Measurements from ENCODE around the gene NCAN. TPM values are rescaled to one million over a fixed set of nuclear protein-coding genes. Genes with fewer than 3 reads are reported as not detected.

Gene NCAN
- total and polyA plus RNA-seq, 2 of the 4 experiments (the other 2 are of a cell fraction), result not detected

DNA sequence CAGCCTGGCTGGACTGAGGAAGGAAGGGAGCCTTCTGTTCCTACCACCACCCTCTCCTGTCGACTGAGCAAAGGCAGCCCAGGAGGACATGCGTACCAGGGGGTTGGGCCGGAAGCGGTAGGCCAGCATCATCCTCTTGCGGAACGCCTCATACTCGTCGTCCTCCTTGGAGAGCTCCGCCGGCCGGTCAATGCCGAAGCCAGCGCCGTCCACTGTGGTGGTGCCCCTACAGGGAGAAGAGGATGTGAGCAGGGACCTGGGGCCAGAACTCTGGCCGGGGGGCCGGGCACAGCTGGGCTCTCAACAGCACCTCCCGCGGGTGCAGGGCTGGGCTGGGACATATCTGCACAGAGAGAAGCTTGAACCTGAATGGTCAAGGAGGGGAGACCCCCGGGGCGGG, 65.1 kb downstream of the NCAN start:
- Histone ChIP-seq H2BK15ac (ENCODE audit: low read depth, low read length) (no peak overlapping the region; the same call in 2 of the 3 replicates), H2AFZ (replicated peaks; ENCODE audit: low read length, poor library complexity) (peak overlapping the region; percentile 63), H2BK5ac (ENCODE audit: low read depth, low read length, poor library complexity, severe bottlenecking) (peak overlapping the region; percentile 84), H3K4me1 (ENCODE audit: control insufficient read depth, insufficient read depth, low read length) (peaks cover 2% of the 10 kb centered on the region; the same call in 1 of the 2 replicates), H3K4me3 (ENCODE audit: insufficient read depth, low read depth, low read length) (no peak overlapping the region), H3K18ac (ENCODE audit: low read depth, low read length) (no peak overlapping the region), H2BK120ac (ENCODE audit: low read depth, low read length) (peak overlapping the region; percentile 68; the same call in 1 of the 2 replicates), H4K20me1 (ENCODE audit: insufficient read depth, low read length) (no peaks in the 10 kb centered on the region), H3K27ac (ENCODE audit: insufficient read depth, low read length) (peak overlapping the region; percentile 34), H3K14ac (replicated peaks; ENCODE audit: low read depth, low read length) (0 out of 2 replicates have a peak overlapping the region, but pooled peaks have one; percentile 20), H3K27me3 (ENCODE audit: control insufficient read depth, insufficient read depth, low read length) (no peaks in the 10 kb centered on the region), H2AK5ac (ENCODE audit: low read depth, low read length) (peak overlapping the region; percentile 70; the same call in 1 of the 2 replicates), H3K36me3 (ENCODE audit: control insufficient read depth, insufficient read depth, low read length) (peaks cover 54% of the 10 kb centered on the region), H3K9me3 (ENCODE audit: control insufficient read depth, insufficient read depth, low read length) (no peaks in the 10 kb centered on the region), H3K9me1 (ENCODE audit: insufficient read depth, low read length) (peaks cover 4% of the 10 kb centered on the region; the same call in 1 of the 2 replicates), H2AK9ac (replicated peaks; ENCODE audit: low read depth, low read length, poor library complexity) (peak overlapping the region; percentile 78), H2BK20ac (ENCODE audit: low read depth, low read length) (peak overlapping the region; percentile 68; the same call in 1 of the 2 replicates), H4K5ac (ENCODE audit: low read depth, low read length) (no peak overlapping the region; the same call in 1 of the 2 replicates), H3K56ac (ENCODE audit: extremely low read depth, insufficient read depth, low read length) (no peak overlapping the region), H4K91ac (ENCODE audit: insufficient read depth, low read depth, low read length) (no peak overlapping the region), H3K4ac (ENCODE audit: low read depth, low read length) (peak overlapping the region; percentile 79), H3K79me1 (ENCODE audit: low read depth in 1 of 2, low read length in 2 of 2) (0 out of 4 replicates have a peak, but pooled peaks cover 0 to 6% of the 10 kb centered on the region in 2 experiments), H3K23ac (ENCODE audit: low read depth, low read length) (no peak overlapping the region), H4K8ac (ENCODE audit: low read depth in 2 of 2, low read length in 2 of 2) (peak overlapping the region in 1 of 2 experiments; percentile 64; a peak in 1 of 4 replicates), H3K9ac (ENCODE audit: low read depth, low read length) (no peak overlapping the region), H3K4me2 (ENCODE audit: low read depth, low read length) (no peak overlapping the region)
- DNase-seq (no peak), ATAC-seq (ENCODE audit: low read depth) (no peak)
- in situ Hi-C loops (cut with MboI; ENCODE audit: low sequenced_read_pairs) (no loop called here), intact Hi-C loops (cut with micrococcal nuclease) (no loop called here), dilution Hi-C loops (cut with HindIII; ENCODE audit: low sequenced_read_pairs, unreplicated experiment) (no loop called here)
- 100% methylated on average over 2 of the region's 20 CpGs; no CpG with 5 or more reads in 1 of the 2 experiments for WGBS, 2 experiments (ENCODE audit: extremely low coverage in 2 of 2, insufficient read length in 1 of 2)
- no peak for TF ChIP-seq POLR2A (IDR thresholded peaks at IDR 0.05; ENCODE audit: low read depth, low read length)
- TF ChIP-seq RAD21 (IDR thresholded peaks at IDR 0.05; ENCODE audit: low read length), result no peak
- no peak for TF ChIP-seq CEBPB (IDR thresholded peaks at IDR 0.05; ENCODE audit: low read depth, low read length)
- no peak for TF ChIP-seq MAFK (IDR thresholded peaks at IDR 0.05; ENCODE audit: low read depth, low read length)
- TF ChIP-seq MAZ (IDR thresholded peaks at IDR 0.05; ENCODE audit: borderline replicate concordance, low read depth, low read length), result no peak
- TF ChIP-seq FOS (IDR thresholded peaks at IDR 0.05; ENCODE audit: low read depth, low read length), result no peak
- TF ChIP-seq BHLHE40 (IDR thresholded peaks at IDR 0.05; ENCODE audit: low read depth, low read length), result no peak
- TF ChIP-seq, protein P1, sequence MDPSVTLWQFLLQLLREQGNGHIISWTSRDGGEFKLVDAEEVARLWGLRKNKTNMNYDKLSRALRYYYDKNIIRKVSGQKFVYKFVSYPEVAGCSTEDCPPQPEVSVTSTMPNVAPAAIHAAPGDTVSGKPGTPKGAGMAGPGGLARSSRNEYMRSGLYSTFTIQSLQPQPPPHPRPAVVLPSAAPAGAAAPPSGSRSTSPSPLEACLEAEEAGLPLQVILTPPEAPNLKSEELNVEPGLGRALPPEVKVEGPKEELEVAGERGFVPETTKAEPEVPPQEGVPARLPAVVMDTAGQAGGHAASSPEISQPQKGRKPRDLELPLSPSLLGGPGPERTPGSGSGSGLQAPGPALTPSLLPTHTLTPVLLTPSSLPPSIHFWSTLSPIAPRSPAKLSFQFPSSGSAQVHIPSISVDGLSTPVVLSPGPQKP (IDR thresholded peaks at IDR 0.05; ENCODE audit: borderline replicate concordance, low read depth, low read length), result no peak
- TF ChIP-seq RFX5 (IDR thresholded peaks at IDR 0.05; ENCODE audit: low read depth, low read length), result no peak
- ChIA-PET POLR2A (ENCODE audit: unreplicated experiment) (no interaction called here), CTCF (interaction anchor here (1.0 kb wide), 1 partner anchor 24 kb away, joined by 3 read pairs; no protein-coding TSS in a partner anchor)
- no TSS peak for BruUV-seq (replicated peaks)
